Heart right ventricle (tissue), 16 donors: ENCODE results near the gene OSBPL8. TPM values are rescaled to one million over a fixed set of nuclear protein-coding genes. Genes with fewer than 3 reads are reported as not detected.
A peak's percentile ranks its signal among the peaks of the same experiment; 100 is the strongest.

Experiments used
- ATAC-seq, 8 donors: fragments of 200-7000 bp; cut with Tn5 transposase; one replicate each; pipeline ENCODE4 v1.9.1; 2020; ENCODE audit warnings: mild to moderate bottlenecking in 8 of 8, moderate library complexity in 8 of 8, moderate number of reproducible peaks in 1 of 8
- DNase-seq, 2 donors: peaks; one replicate each; pipeline ENCODE4 v3.0.0-alpha.2; 2020
- H3K27ac ChIP-seq, 10 donors: fragments of 200-600 bp; sonication (generic) in 2 of 10; one replicate each; pipeline versions ENCODE4 v1.5.0 to v1.8.0; 2020 to 2022; ENCODE audit warnings: mild to moderate bottlenecking in 3 of 10
- H3K27me3 ChIP-seq, 7 donors: fragments of 200-600 bp; one replicate each; pipeline ENCODE4 v1.8.0; 2021 to 2022; ENCODE audit warnings: mild to moderate bottlenecking in 2 of 7
- H3K36me3 ChIP-seq, 9 donors: fragments of 200-600 bp; sonication (generic) in 1 of 9; one replicate each; pipeline versions ENCODE4 v1.5.0 to v1.8.0; 2020 to 2022; ENCODE audit warnings: mild to moderate bottlenecking in 2 of 9
- H3K4me1 ChIP-seq, 9 donors: fragments of 200-600 bp; sonication (generic) in 1 of 9; one replicate each; pipeline versions ENCODE4 v1.5.0 to v1.8.0; 2020 to 2022; ENCODE audit warnings: mild to moderate bottlenecking in 4 of 9
- H3K4me3 ChIP-seq, 10 donors: fragments of 200-600 bp; sonication (generic) in 2 of 10; one replicate each; pipeline versions ENCODE4 v1.5.0 to v1.8.0; 2020 to 2022; ENCODE audit warnings: mild to moderate bottlenecking in 7 of 10, moderate library complexity in 2 of 10
- H3K9me3 ChIP-seq, 11 donors: fragments of 200-600 bp in 10 of 11; sonication (generic) in 2 of 11; one replicate each; pipeline versions ENCODE4 v1.5.0 to v1.8.0; 2013 to 2022; ENCODE audit warnings: mild to moderate bottlenecking in 2 of 11, control low read depth in 1 of 11, moderate library complexity in 1 of 11
- WGBS, 2 donors: extraction: QIAGEN DNeasy Blood & Tissue Kit; methylation state at CpG; one replicate each; pipeline ENCODE4 v1.1.7; 2013; ENCODE audit warnings: inconsistent platforms in 1 of 2; 5-methylcytosine and 5-hydroxymethylcytosine counted together
- intact Hi-C, 10 donors: fragments of 100-400 bp; cut with DNase I; formaldehyde crosslinking; loops; one replicate each; pipeline versions ENCODE4 v1.11.1 to v1.14.2; 2022
- polyA plus RNA-seq, 2 donors: library from polyadenylated mRNA; stranded (reverse); fragments of 200-250 nt; gene quantifications; one replicate each; pipeline ENCODE4 v1.2.3, GENCODE V29; 2013
- total RNA-seq, 10 donors: library from RNA; stranded (reverse); fragmentation: NEBNext Ultra II Directional in 3 of 10; extraction: Animal tissue kit (Norgen Biotek cat#: 25700) in 3 of 10; gene quantifications; one replicate each; pipeline versions ENCODE4 v1.2.1 to v1.2.4, GENCODE V29; 2021 to 2023
- TF ChIP-seq, protein P1 (sequence below), 9 donors: fragments of 200-600 bp; sonication (generic) in 2 of 9; IDR thresholded peaks; one replicate each; pipeline versions ENCODE4 v1.5.0 to v1.8.0; 2021 to 2022; ENCODE audit warnings: antibody characterized with exemption in 9 of 9, mild to moderate bottlenecking in 5 of 9, moderate library complexity in 1 of 9
- donor health status: Arrhythmogenic right ventricular cardiomyopathy.
- donor health status: ischemic (EF 13 %, LVEDD 7.1; RV severe dilation, severe dysfunction).
- donor health status: healthy with polysubstance abuse.
- donor health status: DM: no; HTN: yes; CAD: no.
- donor health status: DM: no; HTN: no; CAD: no.
- donor health status: ischemic (EF 25% LVEDD 6.9; RV normal size, moderate dysfunction).
- donor health status: ischemic (EF 25% LVEDD 5.7; RV mildly dilated, moderate dysfunction).
- donor health status: healthy.
- donor health status: DM: yes; HTN: yes; CAD: no.
- donor health status: Ischemic cardiomyopathy.
- donor health status: ischemic (EF 35%, LVEDD 5.7; RV mildly dilated, moderate dysfunction).
- donor health status: nonischemic (EF 11% LVEDD 7.7; RV severe dilation, severe dysfunction).
- donor health status: DM: yes; HTN: yes; CAD: no.
- donor health status: PGD.
- donor health status: ischemic (EF 29% LVEDD 5.4; RV normal size, mild dysfunction).
- donor health status: nonischemic (EF 23%, LVEDD 6.1; RV moderate dilation, normal function).

OSBPL8 gene
- total and polyA plus RNA-seq, 12 donors, result 5.6 to 50.0 (median 33.3) TPM

GRCh38 chr12:76591476-76591875, 31.9 kb upstream of the OSBPL8 start:
- Histone ChIP-seq H3K9me3 (peaks cover 0 to 2% (median 0%) of the 10 kb centered on the region in 11 donors), H3K4me3 (no peak overlapping the region), H3K27me3 (no peaks in the 10 kb centered on the region), H3K4me1 (peaks cover 0 to 30% (median 0%) of the 10 kb centered on the region in 9 donors), H3K27ac (no peak overlapping the region), H3K36me3 (no peaks in the 10 kb centered on the region)
- TF ChIP-seq, protein P1, sequence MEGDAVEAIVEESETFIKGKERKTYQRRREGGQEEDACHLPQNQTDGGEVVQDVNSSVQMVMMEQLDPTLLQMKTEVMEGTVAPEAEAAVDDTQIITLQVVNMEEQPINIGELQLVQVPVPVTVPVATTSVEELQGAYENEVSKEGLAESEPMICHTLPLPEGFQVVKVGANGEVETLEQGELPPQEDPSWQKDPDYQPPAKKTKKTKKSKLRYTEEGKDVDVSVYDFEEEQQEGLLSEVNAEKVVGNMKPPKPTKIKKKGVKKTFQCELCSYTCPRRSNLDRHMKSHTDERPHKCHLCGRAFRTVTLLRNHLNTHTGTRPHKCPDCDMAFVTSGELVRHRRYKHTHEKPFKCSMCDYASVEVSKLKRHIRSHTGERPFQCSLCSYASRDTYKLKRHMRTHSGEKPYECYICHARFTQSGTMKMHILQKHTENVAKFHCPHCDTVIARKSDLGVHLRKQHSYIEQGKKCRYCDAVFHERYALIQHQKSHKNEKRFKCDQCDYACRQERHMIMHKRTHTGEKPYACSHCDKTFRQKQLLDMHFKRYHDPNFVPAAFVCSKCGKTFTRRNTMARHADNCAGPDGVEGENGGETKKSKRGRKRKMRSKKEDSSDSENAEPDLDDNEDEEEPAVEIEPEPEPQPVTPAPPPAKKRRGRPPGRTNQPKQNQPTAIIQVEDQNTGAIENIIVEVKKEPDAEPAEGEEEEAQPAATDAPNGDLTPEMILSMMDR (IDR thresholded peaks at IDR 0.05), result no peak
- DNase-seq, result no peak
- ATAC-seq, result no peak
- intact Hi-C loops, result no loop called here

DNA sequence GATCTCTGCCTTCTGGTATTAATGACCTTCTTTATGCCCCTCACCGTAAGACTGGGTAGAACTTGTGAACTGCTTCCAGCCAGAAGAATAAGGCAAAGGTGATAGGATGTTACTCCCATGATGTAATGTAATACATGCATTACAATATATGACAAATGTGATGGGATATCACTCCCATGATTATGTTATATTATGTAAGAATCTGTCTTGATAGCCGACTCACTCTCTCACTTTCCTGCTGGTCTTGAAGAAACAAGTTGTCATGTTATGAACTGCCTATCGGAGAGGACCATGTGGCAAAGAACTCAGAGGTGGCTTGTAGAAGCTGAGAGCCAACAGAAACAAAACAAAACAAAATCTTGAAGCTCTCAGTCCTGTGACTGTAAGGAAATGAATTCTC, 30.6 kb upstream of the OSBPL8 start:
- peaks cover 0 to 2% (median 0%) of the 10 kb centered on the region in 11 donors for H3K9me3 ChIP-seq
- DNase-seq (no peak), ATAC-seq (no peak)
- TF ChIP-seq, protein P1 (IDR thresholded peaks at IDR 0.05), result no peak
- H3K36me3 ChIP-seq, result no peaks in the 10 kb centered on the region
- H3K4me3 ChIP-seq, result no peak overlapping the region
- 87 to 95% methylated on average over 3 of the region's 3 CpGs for WGBS, 2 donors
- no peaks in the 10 kb centered on the region for H3K27me3 ChIP-seq
- H3K4me1 ChIP-seq, result peaks cover 0 to 30% (median 0%) of the 10 kb centered on the region in 9 donors
- intact Hi-C loops, result no loop called here
- H3K27ac ChIP-seq, result no peak overlapping the region

DNA sequence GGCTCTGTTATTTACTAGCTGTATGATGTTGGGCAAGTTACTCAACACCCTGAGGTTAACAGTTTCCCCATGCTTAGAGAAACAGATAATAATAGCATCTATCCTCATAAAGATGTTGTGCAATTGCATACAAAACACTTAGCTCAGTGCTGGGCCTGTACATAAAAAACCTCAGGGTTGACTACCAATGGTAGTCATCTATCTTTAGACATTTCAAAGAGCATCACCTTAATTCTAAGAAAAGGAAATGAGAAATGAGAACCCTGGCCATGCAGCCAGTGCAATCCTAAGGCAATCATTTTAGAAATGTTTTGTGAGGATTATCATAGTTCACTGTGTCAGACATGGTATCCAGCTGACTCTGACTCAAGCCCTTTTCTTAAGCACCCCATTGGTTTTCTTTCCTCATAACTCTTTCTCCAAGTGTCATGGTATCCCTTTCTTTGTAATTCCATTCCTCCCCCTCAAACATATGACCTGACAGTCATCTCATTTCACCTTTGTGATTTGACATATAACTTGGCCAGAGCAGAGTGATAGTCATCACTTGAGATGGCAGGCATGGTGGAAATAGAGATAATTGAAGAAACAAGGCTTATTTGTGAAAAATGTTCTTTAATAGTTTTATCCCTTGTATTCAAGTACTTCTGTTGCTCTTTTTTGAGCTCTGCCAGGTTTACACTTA, 29.5 kb upstream of the OSBPL8 start:
- DNase-seq, result no peak
- peak overlapping the region in 1 of 10 donors; percentile 39 for H3K27ac ChIP-seq
- H3K27me3 ChIP-seq, result no peaks in the 10 kb centered on the region
- ATAC-seq, result peak in 4 of 8 donors; percentile 29 to 90 (median 52)
- H3K36me3 ChIP-seq, result no peaks in the 10 kb centered on the region
- no peak overlapping the region for H3K4me3 ChIP-seq
- H3K4me1 ChIP-seq, result peaks cover 0 to 30% (median 0%) of the 10 kb centered on the region in 9 donors
- intact Hi-C loops, result no loop called here
- TF ChIP-seq, protein P1 (IDR thresholded peaks at IDR 0.05), result no peak
- H3K9me3 ChIP-seq, result peaks cover 0 to 2% (median 0%) of the 10 kb centered on the region in 11 donors

- Histone ChIP-seq H3K4me3 (no peak overlapping the region), H3K9me3 (peaks cover 0 to 2% (median 0%) of the 10 kb centered on the region in 11 donors), H3K36me3 (no peaks in the 10 kb centered on the region), H3K27me3 (no peaks in the 10 kb centered on the region), H3K4me1 (peaks cover 0 to 30% (median 0%) of the 10 kb centered on the region in 9 donors), H3K27ac (peak overlapping the region in 1 of 10 donors; percentile 54)
- ATAC-seq (no peak), DNase-seq (no peak)
- intact Hi-C loops, result no loop called here
- TF ChIP-seq, protein P1 (IDR thresholded peaks at IDR 0.05), result no peak
- 81 to 87% methylated on average over 3 of the region's 3 CpGs for WGBS, 2 donors
Observed at GRCh38 chr12:76587428-76588178, 28.0 kb upstream of the OSBPL8 start.
